Stomach (tissue), 4 donors: ENCODE measurements around the gene MZF1.

Source experiments
- EP300 ChIP-seq: sonication (generic); formaldehyde crosslinking; IDR thresholded peaks from one replicate; pipeline ENCODE4 v1.6.1; 2017; ENCODE audit warnings: antibody characterized with exemption
- POLR2AphosphoS5 ChIP-seq, 3 donors: sonication (generic); formaldehyde crosslinking; IDR thresholded peaks; one replicate each; pipeline ENCODE4 v1.6.1; 2016; ENCODE audit warnings: antibody characterized with exemption in 3 of 3
- TF ChIP-seq, protein P1 (sequence below), 7 experiments: fragments of 450-650 bp in 4 of 7; fragments of 200-600 bp in 3 of 7; sonication (generic) in 3 of 7; IDR thresholded peaks; one replicate each; pipeline ENCODE4 v1.5.1; 2016 to 2019; ENCODE audit warnings: antibody characterized with exemption in 7 of 7, control low read depth in 2 of 7, mild to moderate bottlenecking in 1 of 7

DNA sequence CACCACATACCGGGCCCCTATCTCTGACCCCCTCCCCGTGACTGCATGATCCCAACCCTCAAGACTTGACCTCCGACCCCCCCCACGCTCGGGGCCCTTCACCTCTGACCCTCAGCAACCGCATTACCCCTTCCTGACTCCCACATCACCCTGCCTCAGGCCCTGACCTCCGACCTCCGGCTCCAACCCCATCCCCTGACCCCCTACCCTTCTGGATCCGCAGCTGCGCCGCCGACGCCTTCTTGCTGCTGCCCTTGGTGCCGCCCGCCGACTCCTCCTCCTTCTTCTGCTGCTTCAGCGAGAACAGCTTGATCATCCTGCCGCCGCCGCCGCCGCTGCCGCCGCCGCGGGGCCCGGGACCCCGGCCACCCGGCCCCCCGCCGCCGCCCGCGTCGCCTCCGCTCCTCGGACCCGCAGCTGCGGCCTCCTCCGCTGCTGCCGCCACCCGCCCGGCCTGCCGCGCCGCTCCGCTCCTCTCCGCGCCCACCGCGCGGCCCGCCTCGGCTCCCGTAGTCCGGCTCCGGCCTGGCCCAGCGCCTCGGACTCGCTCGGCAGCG lies 15.0 kb downstream of the MZF1 start, which contains the start of gene UBE2M:
- TF ChIP-seq, protein P1, sequence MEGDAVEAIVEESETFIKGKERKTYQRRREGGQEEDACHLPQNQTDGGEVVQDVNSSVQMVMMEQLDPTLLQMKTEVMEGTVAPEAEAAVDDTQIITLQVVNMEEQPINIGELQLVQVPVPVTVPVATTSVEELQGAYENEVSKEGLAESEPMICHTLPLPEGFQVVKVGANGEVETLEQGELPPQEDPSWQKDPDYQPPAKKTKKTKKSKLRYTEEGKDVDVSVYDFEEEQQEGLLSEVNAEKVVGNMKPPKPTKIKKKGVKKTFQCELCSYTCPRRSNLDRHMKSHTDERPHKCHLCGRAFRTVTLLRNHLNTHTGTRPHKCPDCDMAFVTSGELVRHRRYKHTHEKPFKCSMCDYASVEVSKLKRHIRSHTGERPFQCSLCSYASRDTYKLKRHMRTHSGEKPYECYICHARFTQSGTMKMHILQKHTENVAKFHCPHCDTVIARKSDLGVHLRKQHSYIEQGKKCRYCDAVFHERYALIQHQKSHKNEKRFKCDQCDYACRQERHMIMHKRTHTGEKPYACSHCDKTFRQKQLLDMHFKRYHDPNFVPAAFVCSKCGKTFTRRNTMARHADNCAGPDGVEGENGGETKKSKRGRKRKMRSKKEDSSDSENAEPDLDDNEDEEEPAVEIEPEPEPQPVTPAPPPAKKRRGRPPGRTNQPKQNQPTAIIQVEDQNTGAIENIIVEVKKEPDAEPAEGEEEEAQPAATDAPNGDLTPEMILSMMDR (IDR thresholded peaks at IDR 0.05): no peak
- TF ChIP-seq EP300 (no peak), POLR2AphosphoS5 (IDR thresholded peaks at IDR 0.05) (peak in 1 of 3 donors; percentile 21)
